D721Med (cell line): ENCODE data around the gene STX10.

Experiments
- DNase-seq: peaks from one replicate; pipeline ENCODE4 v3.0.0; 2011; ENCODE audit warnings: low spot score; ENCODE audit not compliant: insufficient read length
- FAIRE-seq: peaks from 2 replicates; lab custom pipeline; 2011; peaks lifted over from hg19 to GRCh38; lab: Jason Lieb, UNC
- TF ChIP-seq, protein P1 (sequence below): IDR thresholded peaks from 2 replicates; pipeline ENCODE4 v1.5.1; 2012; ENCODE audit warnings: mild to moderate bottlenecking, control low read depth; ENCODE audit not compliant: insufficient read depth; ENCODE audit errors: missing control alignments

Gene STX10

DNA sequence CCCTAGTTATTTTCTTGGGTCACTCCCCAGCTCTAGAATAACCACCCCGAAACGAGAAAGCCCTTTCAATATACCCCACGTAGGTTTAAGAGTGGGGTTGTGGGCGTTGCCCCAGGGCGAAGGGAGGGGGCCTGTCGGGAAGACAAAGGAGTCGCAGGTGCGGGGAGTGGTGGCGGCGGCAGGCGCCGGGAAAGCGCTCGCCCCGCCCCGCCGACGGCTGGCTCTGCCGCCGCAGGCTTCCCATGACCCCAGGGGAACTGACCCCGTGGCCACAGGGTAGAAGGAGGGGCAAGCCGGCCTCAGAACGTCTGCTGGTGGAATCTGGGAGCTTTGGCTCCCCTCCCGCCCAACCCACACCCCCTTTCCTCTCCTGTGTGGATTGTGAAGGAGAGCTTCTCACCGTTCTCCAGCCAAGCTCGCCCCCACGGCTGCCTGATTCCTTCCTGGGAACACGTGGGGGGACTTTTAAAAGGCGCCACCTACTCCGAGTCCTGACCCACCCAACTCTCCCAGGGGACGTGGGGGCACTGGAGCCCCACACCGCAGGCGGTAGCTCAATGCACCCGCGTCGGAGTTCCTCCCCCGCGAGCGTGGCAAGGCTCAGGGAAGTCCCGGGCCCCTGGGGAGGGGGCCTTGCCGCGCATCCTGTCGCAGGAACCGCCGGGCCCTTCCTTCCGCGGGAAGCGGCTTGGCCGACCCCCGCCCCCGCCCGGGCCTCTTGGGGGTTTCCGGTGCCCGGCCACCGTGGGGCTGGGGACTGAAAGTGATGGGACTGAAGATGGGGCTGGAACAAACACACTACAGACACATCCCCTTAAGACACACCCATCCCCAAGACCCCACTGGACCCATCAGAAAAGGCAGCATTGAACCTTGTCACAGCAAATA, 5.5 kb upstream of the STX10 start:
- TF ChIP-seq, protein P1, sequence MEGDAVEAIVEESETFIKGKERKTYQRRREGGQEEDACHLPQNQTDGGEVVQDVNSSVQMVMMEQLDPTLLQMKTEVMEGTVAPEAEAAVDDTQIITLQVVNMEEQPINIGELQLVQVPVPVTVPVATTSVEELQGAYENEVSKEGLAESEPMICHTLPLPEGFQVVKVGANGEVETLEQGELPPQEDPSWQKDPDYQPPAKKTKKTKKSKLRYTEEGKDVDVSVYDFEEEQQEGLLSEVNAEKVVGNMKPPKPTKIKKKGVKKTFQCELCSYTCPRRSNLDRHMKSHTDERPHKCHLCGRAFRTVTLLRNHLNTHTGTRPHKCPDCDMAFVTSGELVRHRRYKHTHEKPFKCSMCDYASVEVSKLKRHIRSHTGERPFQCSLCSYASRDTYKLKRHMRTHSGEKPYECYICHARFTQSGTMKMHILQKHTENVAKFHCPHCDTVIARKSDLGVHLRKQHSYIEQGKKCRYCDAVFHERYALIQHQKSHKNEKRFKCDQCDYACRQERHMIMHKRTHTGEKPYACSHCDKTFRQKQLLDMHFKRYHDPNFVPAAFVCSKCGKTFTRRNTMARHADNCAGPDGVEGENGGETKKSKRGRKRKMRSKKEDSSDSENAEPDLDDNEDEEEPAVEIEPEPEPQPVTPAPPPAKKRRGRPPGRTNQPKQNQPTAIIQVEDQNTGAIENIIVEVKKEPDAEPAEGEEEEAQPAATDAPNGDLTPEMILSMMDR: no peak
- DNase-seq (peak; percentile 69), FAIRE-seq (no peak)

DNA sequence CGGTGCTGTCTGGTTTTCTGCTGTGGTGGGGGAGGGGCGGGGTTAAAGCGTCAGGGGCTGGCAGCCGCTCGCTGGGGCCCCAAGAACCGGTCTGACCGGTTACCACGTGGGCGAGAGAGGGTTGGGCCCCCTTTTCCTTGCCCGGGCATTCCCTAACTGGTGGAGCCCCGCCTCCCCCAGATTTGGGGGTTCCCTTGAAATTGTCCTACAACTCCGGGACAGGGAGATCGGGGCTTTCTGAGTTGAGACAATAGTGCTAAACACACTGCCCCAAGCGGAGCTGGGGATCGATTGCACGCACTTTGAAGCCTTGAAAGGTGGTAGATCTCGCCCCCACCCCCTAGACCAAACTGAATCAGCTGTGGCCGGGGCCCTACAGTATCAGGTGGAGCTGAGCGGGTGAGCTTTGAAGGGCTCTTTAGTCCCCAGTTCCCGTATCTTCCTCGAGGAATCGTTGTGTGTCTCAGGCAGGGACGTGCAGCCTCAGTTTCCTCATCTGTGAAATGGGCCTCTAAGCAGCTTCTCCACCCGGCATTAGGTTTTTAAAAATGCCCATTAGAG, 4.8 kb upstream of the STX10 start:
- TF ChIP-seq, protein P1: peak; percentile 13
- DNase-seq: no peak
- FAIRE-seq: no peak

DNA sequence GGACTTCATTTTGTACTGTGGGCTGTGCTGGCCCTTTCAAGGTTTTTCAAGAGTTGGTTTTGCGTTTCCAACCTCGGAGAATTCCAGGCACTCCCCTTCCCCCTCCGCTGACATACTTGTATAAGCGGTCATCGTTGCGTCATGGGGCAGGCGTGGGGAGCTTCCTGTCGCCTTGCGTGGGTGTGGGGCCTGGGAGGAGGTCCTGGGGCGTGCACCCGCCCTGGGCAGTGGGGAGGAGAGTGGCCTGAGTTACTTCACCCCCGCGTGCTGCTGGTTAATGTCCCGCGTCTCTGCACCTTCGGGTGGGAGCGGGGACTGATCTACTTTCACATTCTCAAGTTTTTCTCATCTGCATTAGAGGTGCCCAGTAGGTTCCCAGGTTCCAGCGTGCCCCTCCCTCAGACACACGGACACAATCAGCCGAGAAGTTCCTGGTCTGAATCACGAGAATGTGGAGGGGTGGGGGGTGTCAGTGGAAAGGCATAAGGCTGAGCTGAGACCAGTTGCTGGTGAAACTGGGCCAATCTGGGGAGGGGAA, 4.1 kb upstream of the STX10 start:
- FAIRE-seq: no peak
- no peak for DNase-seq

DNA sequence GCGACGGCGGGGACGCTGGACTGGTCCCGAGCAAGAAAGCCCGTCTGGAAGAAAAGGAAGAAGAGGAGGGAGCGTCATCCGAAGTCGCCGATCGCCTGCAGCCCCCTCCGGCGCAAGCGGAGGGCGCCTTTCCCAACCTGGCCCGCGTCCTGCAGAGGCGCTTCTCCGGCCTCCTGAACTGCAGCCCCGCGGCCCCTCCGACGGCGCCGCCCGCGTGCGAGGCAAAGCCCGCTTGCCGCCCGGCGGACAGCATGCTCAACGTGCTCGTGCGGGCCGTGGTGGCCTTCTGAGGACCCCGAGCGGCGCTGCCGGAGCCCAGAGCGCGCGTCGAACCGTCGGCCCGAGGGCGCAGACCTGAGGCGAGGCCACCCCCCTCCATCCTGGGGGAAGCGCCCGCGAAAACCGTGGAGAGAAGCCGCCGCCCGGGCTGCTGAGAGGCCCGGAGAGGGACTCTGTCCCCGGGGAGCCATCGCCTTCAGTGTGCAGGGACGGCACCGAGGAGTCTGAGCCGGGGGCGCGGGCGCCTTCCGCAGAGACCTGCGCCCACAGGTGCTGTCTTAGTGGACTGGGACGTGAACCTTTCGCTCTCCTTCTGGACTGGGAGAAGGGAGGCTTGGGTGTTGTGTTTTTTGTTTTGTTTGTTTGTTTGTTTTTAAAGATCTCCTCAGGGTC, 3.5 kb upstream of the STX10 start:
- DNase-seq (no peak), FAIRE-seq (no peak)
- TF ChIP-seq, protein P1: no peak

More for the DNA sequence above, 4.1 kb upstream of the STX10 start:
- TF ChIP-seq, protein P1: no peak

DNA sequence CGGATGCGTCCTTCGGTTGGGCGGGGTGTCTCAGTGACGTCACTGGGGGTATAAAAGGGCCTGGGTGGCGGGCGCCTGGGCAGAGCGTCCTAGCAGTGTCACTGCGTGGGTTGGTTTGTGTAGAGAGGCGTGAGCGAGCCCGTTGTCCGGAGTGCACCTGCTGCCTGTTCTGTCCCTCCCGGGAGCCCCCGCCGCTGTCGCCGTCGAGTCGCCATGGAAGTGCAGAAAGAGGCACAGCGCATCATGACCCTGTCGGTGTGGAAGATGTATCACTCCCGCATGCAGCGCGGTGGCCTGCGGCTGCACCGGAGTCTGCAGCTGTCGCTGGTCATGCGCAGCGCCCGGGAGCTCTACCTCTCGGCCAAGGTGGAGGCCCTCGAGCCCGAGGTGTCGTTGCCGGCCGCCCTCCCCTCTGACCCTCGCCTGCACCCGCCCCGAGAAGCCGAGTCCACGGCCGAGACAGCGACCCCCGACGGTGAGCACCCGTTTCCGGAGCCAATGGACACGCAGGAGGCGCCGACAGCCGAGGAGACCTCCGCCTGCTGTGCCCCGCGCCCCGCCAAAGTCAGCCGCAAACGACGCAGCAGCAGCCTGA, 2.9 kb upstream of the STX10 start:
- DNase-seq (peak; percentile 86), FAIRE-seq (no peak)
- TF ChIP-seq, protein P1: peak; percentile 15

DNA sequence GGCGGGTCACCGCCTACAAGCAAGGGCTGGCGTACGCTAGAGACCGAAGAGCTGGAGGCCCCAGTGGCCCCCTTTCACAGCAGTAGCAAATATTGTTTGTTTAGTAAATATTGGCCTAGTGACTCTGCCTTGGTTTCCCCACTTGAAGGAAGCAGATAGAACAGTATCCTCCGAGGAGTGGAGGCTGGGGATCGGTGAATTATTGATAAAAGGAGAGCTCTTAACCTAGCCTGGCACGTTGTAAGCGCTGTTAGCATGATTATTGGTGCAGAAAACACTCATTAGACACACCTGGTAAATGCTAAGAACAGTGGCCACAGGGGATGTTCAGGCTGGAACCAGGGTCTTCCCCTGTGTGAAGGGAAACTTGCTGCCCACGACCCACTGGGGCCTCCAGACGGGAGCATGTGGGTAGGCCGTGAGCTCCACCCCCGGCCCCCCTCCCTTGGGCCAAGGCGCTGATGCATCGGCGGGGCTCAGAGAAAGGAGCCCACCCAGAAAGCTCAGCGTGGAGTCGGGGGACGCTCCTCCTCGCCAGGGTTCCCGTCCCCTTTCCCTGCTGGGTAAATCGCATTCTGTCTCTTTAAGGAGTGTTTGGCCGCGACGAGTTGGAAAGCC, 2.3 kb upstream of the STX10 start:
- DNase-seq: no peak
- TF ChIP-seq, protein P1: no peak
- no peak for FAIRE-seq
